Neuronal stem cell (in vitro differentiated cells): ENCODE data around the gene EMC8.

Experiments used
- DNase-seq: peaks from one replicate; pipeline ENCODE4 v3.0.0-alpha.2; 2013; ENCODE audit warnings: low spot score
- H2AFZ ChIP-seq: one replicate; pipeline ENCODE4 v1.6.1; 2013; ENCODE audit warnings: mild to moderate bottlenecking, low read length, inconsistent platforms
- H2AK5ac ChIP-seq: 2 replicates; pipeline ENCODE4 v1.6.1; 2013; ENCODE audit warnings: low read depth, mild to moderate bottlenecking, inconsistent platforms, low read length, moderate library complexity, mixed read lengths
- H2BK120ac ChIP-seq: 2 replicates; pipeline ENCODE4 v1.6.1; 2013; ENCODE audit warnings: low read depth, mild to moderate bottlenecking, inconsistent platforms, low read length, moderate library complexity, mixed read lengths
- H2BK12ac ChIP-seq: one replicate; pipeline ENCODE4 v1.6.1; 2013; ENCODE audit warnings: low read length, inconsistent platforms
- H2BK15ac ChIP-seq: 2 replicates; pipeline ENCODE4 v1.6.1; 2013; ENCODE audit warnings: mild to moderate bottlenecking, low read length, inconsistent platforms, mixed read lengths
- H2BK5ac ChIP-seq: one replicate; pipeline ENCODE4 v1.6.1; 2013; ENCODE audit warnings: inconsistent platforms, mild to moderate bottlenecking, low read length, moderate library complexity
- H3K14ac ChIP-seq: one replicate; pipeline ENCODE4 v1.6.1; 2013; ENCODE audit warnings: low read length, inconsistent platforms
- H3K18ac ChIP-seq: 2 replicates; pipeline ENCODE4 v1.6.1; 2013; ENCODE audit warnings: low read length, inconsistent platforms
- H3K23ac ChIP-seq: 2 replicates; pipeline ENCODE4 v1.6.1; 2013; ENCODE audit warnings: low read depth, mild to moderate bottlenecking, mixed read lengths, low read length, inconsistent platforms; ENCODE audit not compliant: poor library complexity
- H3K27ac ChIP-seq: replicated peaks from 3 replicates; pipeline ENCODE4 v1.5.1; 2013; ENCODE audit warnings: low read length, inconsistent platforms
- H3K27me3 ChIP-seq, 3 experiments: 2 replicates each; pipeline ENCODE4 v1.6.1; 2013; ENCODE audit warnings: low read length in 3 of 3, mild to moderate bottlenecking in 2 of 3, inconsistent platforms in 1 of 3, low read depth in 1 of 3, mixed read lengths in 1 of 3, moderate library complexity in 1 of 3; ENCODE audit not compliant: control insufficient read depth in 3 of 3, insufficient read depth in 3 of 3
- H3K36me3 ChIP-seq, 2 donors: replicated peaks in 1 of 2; 2 replicates each; pipeline ENCODE4 v1.6.1; 2013; ENCODE audit warnings: low read length in 2 of 2; ENCODE audit not compliant: control insufficient read depth in 2 of 2, insufficient read depth in 2 of 2
- H3K4ac ChIP-seq: 2 replicates; pipeline ENCODE4 v1.6.1; 2013; ENCODE audit warnings: inconsistent platforms, mild to moderate bottlenecking, low read length, moderate library complexity
- H3K4me1 ChIP-seq, 2 donors: 1 replicate in 1 of 2; 2 replicates in 1 of 2; pipeline ENCODE4 v1.6.1; 2013; ENCODE audit warnings: low read length in 2 of 2, low read depth in 1 of 2; ENCODE audit not compliant: control insufficient read depth in 2 of 2, insufficient read depth in 1 of 2
- H3K4me2 ChIP-seq: one replicate; pipeline ENCODE4 v1.6.1; 2013; ENCODE audit warnings: mild to moderate bottlenecking, low read length, inconsistent platforms; ENCODE audit not compliant: insufficient read depth, poor library complexity, severe bottlenecking
- H3K4me3 ChIP-seq, 2 donors: 2 replicates each; pipeline ENCODE4 v1.5.1; 2013; ENCODE audit warnings: low read length in 2 of 2, mild to moderate bottlenecking in 2 of 2, inconsistent platforms in 1 of 2, moderate library complexity in 1 of 2
- H3K79me1 ChIP-seq: one replicate; pipeline ENCODE4 v1.6.1; 2013; ENCODE audit warnings: low read depth, mild to moderate bottlenecking, inconsistent platforms, low read length, moderate library complexity
- H3K9ac ChIP-seq: one replicate; pipeline ENCODE4 v1.6.1; 2013; ENCODE audit warnings: mild to moderate bottlenecking, low read depth, low read length, inconsistent platforms; ENCODE audit not compliant: poor library complexity
- H3K9me3 ChIP-seq, 2 donors: replicated peaks in 1 of 2; 2 replicates each; pipeline versions ENCODE3 to v1.6.1; 2013; ENCODE audit warnings: low read length in 2 of 2, mild to moderate bottlenecking in 2 of 2, inconsistent platforms in 1 of 2, low read depth in 1 of 2, mixed read lengths in 1 of 2, moderate library complexity in 1 of 2; ENCODE audit not compliant: control insufficient read depth in 2 of 2, insufficient read depth in 1 of 2
- H4K8ac ChIP-seq: one replicate; pipeline ENCODE4 v1.6.1; 2013; ENCODE audit warnings: low read depth, mild to moderate bottlenecking, inconsistent platforms, low read length, moderate library complexity
- H4K91ac ChIP-seq: one replicate; pipeline ENCODE4 v1.6.1; 2013; ENCODE audit warnings: low read length, low read depth, mild to moderate bottlenecking, inconsistent platforms; ENCODE audit not compliant: poor library complexity
- WGBS, 2 donors: extraction: QIAGEN DNeasy Blood & Tissue Kit; methylation state at CpG; one replicate each; pipeline ENCODE4 v1.1.7; 2013; ENCODE audit warnings: missing lambda C conversion rate in 2 of 2, mixed read lengths in 1 of 2; ENCODE audit not compliant: insufficient read length in 2 of 2, insufficient replicate concordance in 1 of 2; ENCODE audit errors: extremely low coverage in 2 of 2; 5-methylcytosine and 5-hydroxymethylcytosine counted together

Gene EMC8

GRCh38 chr16:85835227-85835751 lies 35.9 kb upstream of the EMC8 start:
- WGBS, 2 donors = no CpG with 5 or more reads among the region's 21 CpGs
- Histone ChIP-seq H3K36me3 (no peaks in the 10 kb centered on the region), H2AK5ac (no peak overlapping the region), H3K27ac (no peak overlapping the region), H2BK15ac (peak overlapping the region; percentile 30), H3K4me2 (no peak overlapping the region), H3K18ac (peak overlapping the region; percentile 32), H4K8ac (no peak overlapping the region), H3K14ac (no peak overlapping the region), H3K4me3 (no peak overlapping the region), H3K9me3 (peaks cover 0 to 2% of the 10 kb centered on the region in 2 donors), H3K27me3 (peaks cover 0 to 18% (median 0%) of the 10 kb centered on the region in 3 experiments), H3K79me1 (no peaks in the 10 kb centered on the region), H2AFZ (no peak overlapping the region), H3K23ac (no peak overlapping the region), H2BK5ac (no peak overlapping the region), H2BK12ac (peak overlapping the region; percentile 77), H3K4me1 (no peaks in the 10 kb centered on the region), H3K9ac (no peak overlapping the region), H3K4ac (no peak overlapping the region), H4K91ac (no peak overlapping the region), H2BK120ac (no peak overlapping the region)
- DNase-seq = no peak

- Histone ChIP-seq H4K91ac (no peak overlapping the region), H3K23ac (no peak overlapping the region), H3K27me3 (peaks cover 0 to 18% (median 0%) of the 10 kb centered on the region in 3 experiments), H4K8ac (no peak overlapping the region), H2BK12ac (no peak overlapping the region), H3K9ac (no peak overlapping the region), H3K4me3 (no peak overlapping the region), H3K9me3 (peaks cover 0 to 2% of the 10 kb centered on the region in 2 donors), H3K4me2 (no peak overlapping the region), H2BK5ac (no peak overlapping the region), H2BK15ac (peak overlapping the region; percentile 30), H3K36me3 (no peaks in the 10 kb centered on the region), H3K4me1 (no peaks in the 10 kb centered on the region), H3K18ac (no peak overlapping the region), H2AK5ac (no peak overlapping the region), H3K14ac (no peak overlapping the region), H2BK120ac (no peak overlapping the region), H3K4ac (no peak overlapping the region), H3K27ac (no peak overlapping the region), H3K79me1 (no peaks in the 10 kb centered on the region), H2AFZ (no peak overlapping the region)
- DNase-seq = no peak
- no CpG with 5 or more reads among the region's 5 CpGs for WGBS, 2 donors
These were observed 35.4 kb upstream of the EMC8 start for GRCh38 chr16:85834741-85835140.

GRCh38 chr16:85833219-85833920 lies 34.0 kb upstream of the EMC8 start:
- no CpG with 5 or more reads among the region's 22 CpGs for WGBS, 2 donors
- Histone ChIP-seq H2AFZ (no peak overlapping the region), H3K4ac (no peak overlapping the region), H3K27me3 (peaks cover 0 to 18% (median 0%) of the 10 kb centered on the region in 3 experiments), H3K4me3 (no peak overlapping the region), H3K14ac (no peak overlapping the region), H2BK5ac (no peak overlapping the region), H3K9ac (no peak overlapping the region), H2BK120ac (no peak overlapping the region), H3K9me3 (peaks cover 0 to 2% of the 10 kb centered on the region in 2 donors), H3K79me1 (no peaks in the 10 kb centered on the region), H2BK12ac (no peak overlapping the region), H3K4me1 (no peaks in the 10 kb centered on the region), H3K18ac (no peak overlapping the region), H2BK15ac (no peak overlapping the region), H3K4me2 (no peak overlapping the region), H2AK5ac (no peak overlapping the region), H3K23ac (no peak overlapping the region), H4K91ac (no peak overlapping the region), H4K8ac (no peak overlapping the region), H3K27ac (no peak overlapping the region), H3K36me3 (no peaks in the 10 kb centered on the region)
- no peak for DNase-seq

- Histone ChIP-seq H2BK5ac (no peak overlapping the region), H4K91ac (no peak overlapping the region), H2AFZ (no peak overlapping the region), H3K23ac (no peak overlapping the region), H4K8ac (no peak overlapping the region), H2BK12ac (no peak overlapping the region), H3K4me3 (no peak overlapping the region), H3K4me1 (no peaks in the 10 kb centered on the region), H3K79me1 (no peaks in the 10 kb centered on the region), H2AK5ac (no peak overlapping the region), H2BK120ac (no peak overlapping the region), H3K36me3 (no peaks in the 10 kb centered on the region), H2BK15ac (no peak overlapping the region), H3K27me3 (peaks cover 0 to 18% (median 0%) of the 10 kb centered on the region in 3 experiments), H3K9ac (no peak overlapping the region), H3K9me3 (peaks cover 0 to 2% of the 10 kb centered on the region in 2 donors), H3K4me2 (no peak overlapping the region), H3K27ac (no peak overlapping the region), H3K4ac (no peak overlapping the region), H3K14ac (no peak overlapping the region), H3K18ac (no peak overlapping the region)
- WGBS, 2 donors = no CpG with 5 or more reads among the region's 21 CpGs
- no peak for DNase-seq
These were observed 33.4 kb upstream of the EMC8 start for GRCh38 chr16:85832570-85833218.
